K562 (cell line): ENCODE data around the gene CNDP2. TPM values are rescaled to one million over a fixed set of nuclear protein-coding genes. Genes with fewer than 3 reads are reported as not detected.
A peak's percentile ranks its signal among the peaks of the same experiment; 100 is the strongest.

Source experiments
- BRCA1 ChIP-seq, 2 experiments: fragments of 450-650 bp in 1 of 2; sonication (generic) in 1 of 2; formaldehyde crosslinking in 1 of 2; IDR thresholded peaks; 2 replicates each; pipeline versions ENCODE4 v1.5.0 to v1.6.1; 2017 to 2020; ENCODE audit warnings: mild to moderate bottlenecking in 1 of 2, missing genetic modification reagents in 1 of 2
- BRD9 ChIP-seq: fragments of 450-650 bp; IDR thresholded peaks from 2 replicates; pipeline ENCODE4 v1.6.1; 2018; ENCODE audit warnings: low read depth; ENCODE audit not compliant: partially characterized antibody
- BRF1 ChIP-seq: IDR thresholded peaks from 3 replicates; pipeline ENCODE4 v1.6.1; 2011; ENCODE audit warnings: borderline replicate concordance, mild to moderate bottlenecking; ENCODE audit not compliant: insufficient read length; ENCODE audit errors: extremely low read depth
- DEAF1 ChIP-seq: fragments of 450-650 bp; formaldehyde crosslinking; IDR thresholded peaks from 2 replicates; pipeline ENCODE4 v1.4.0; 2020; ENCODE audit warnings: mild to moderate bottlenecking, moderate library complexity
- EWSR1 ChIP-seq: fragments of 450-650 bp; IDR thresholded peaks from 2 replicates; pipeline ENCODE4 v1.6.1; 2018; ENCODE audit warnings: borderline replicate concordance, mild to moderate bottlenecking, low read depth, moderate library complexity; ENCODE audit not compliant: partially characterized antibody
- HLTF ChIP-seq: fragments of 450-650 bp; IDR thresholded peaks from 2 replicates; pipeline ENCODE4 v1.6.1; 2016
- HMGN3 ChIP-seq: IDR thresholded peaks from 2 replicates; pipeline ENCODE4 v1.6.1; 2011; ENCODE audit warnings: borderline replicate concordance, low read depth, mild to moderate bottlenecking, mixed read lengths, low read length; ENCODE audit not compliant: insufficient read length; ENCODE audit errors: extremely low read depth
- MTA2 ChIP-seq: fragments of 450-650 bp; IDR thresholded peaks from 2 replicates; pipeline ENCODE4 v1.6.1; 2016; ENCODE audit warnings: low read depth
- NCOA2 ChIP-seq, 2 experiments: fragments of 450-650 bp; IDR thresholded peaks; 2 replicates each; pipeline ENCODE4 v1.6.1; 2018; ENCODE audit warnings: mild to moderate bottlenecking in 2 of 2, moderate library complexity in 1 of 2; ENCODE audit not compliant: partially characterized antibody in 2 of 2
- NFIX ChIP-seq: fragments of 250-450 bp; sonication (Bioruptor Pico); IDR thresholded peaks from 2 replicates; pipeline ENCODE4 v1.4.0; 2020; ENCODE audit warnings: low read depth, mild to moderate bottlenecking, moderate library complexity
- PCBP2 ChIP-seq: fragments of 200-400 bp; formaldehyde crosslinking; IDR thresholded peaks from 2 replicates; pipeline ENCODE4 v1.6.1; 2018; ENCODE audit warnings: low read length, low read depth, mild to moderate bottlenecking, moderate library complexity; ENCODE audit not compliant: poor library complexity, severe bottlenecking
- POU5F1 ChIP-seq: fragments of 150-350 bp; IDR thresholded peaks from 2 replicates; pipeline ENCODE4 v1.6.1; 2014; ENCODE audit warnings: borderline replicate concordance, low read length, low read depth, mild to moderate bottlenecking; ENCODE audit not compliant: partially characterized antibody
- PREB ChIP-seq: sonication (generic); formaldehyde crosslinking; IDR thresholded peaks from 2 replicates; pipeline ENCODE4 v1.8.1; 2023; ENCODE audit warnings: mild to moderate bottlenecking, missing genetic modification reagents
- SIX5 ChIP-seq, 2 experiments: IDR thresholded peaks; 2 replicates each; pipeline ENCODE4 v1.6.1; 2011; ENCODE audit warnings: low read length in 2 of 2, borderline replicate concordance in 1 of 2, low read depth in 1 of 2, mild to moderate bottlenecking in 1 of 2, moderate library complexity in 1 of 2; ENCODE audit not compliant: insufficient read depth in 1 of 2
- SNRNP70 ChIP-seq: fragments of 200-400 bp; formaldehyde crosslinking; optimal IDR thresholded peaks from 2 replicates; pipeline ENCODE3; 2017; ENCODE audit warnings: low read depth, low read length
- SOX6 ChIP-seq: fragments of 450-650 bp; IDR thresholded peaks from 2 replicates; pipeline ENCODE4 v1.6.1; 2014; ENCODE audit warnings: mild to moderate bottlenecking
- SRSF1 ChIP-seq: fragments of 200-400 bp; formaldehyde crosslinking; IDR thresholded peaks from 2 replicates; pipeline ENCODE4 v1.6.1; 2017; ENCODE audit warnings: mild to moderate bottlenecking, low read depth, low read length, moderate library complexity
- SUPT5H ChIP-seq: fragments of 450-650 bp; IDR thresholded peaks from 2 replicates; pipeline ENCODE4 v1.6.1; 2016
- TFAP4 ChIP-seq: sonication (generic); formaldehyde crosslinking; IDR thresholded peaks from 2 replicates; pipeline ENCODE4 v1.8.0; 2022; ENCODE audit warnings: missing genetic modification reagents, mild to moderate bottlenecking, moderate library complexity, borderline replicate concordance
- ZNF311 ChIP-seq: fragments of 250-450 bp; sonication (Bioruptor Pico); IDR thresholded peaks from 2 replicates; pipeline ENCODE4 v1.4.0; 2020; ENCODE audit warnings: mild to moderate bottlenecking, moderate library complexity
- ZNF511 ChIP-seq: sonication (generic); formaldehyde crosslinking; IDR thresholded peaks from 2 replicates; pipeline ENCODE4 v1.8.0; 2022; ENCODE audit warnings: mild to moderate bottlenecking, missing genetic modification reagents
- ZSCAN32 ChIP-seq: fragments of 450-650 bp; formaldehyde crosslinking; IDR thresholded peaks from 2 replicates; pipeline ENCODE4 v1.4.0; 2020; ENCODE audit warnings: mild to moderate bottlenecking, moderate library complexity
- polyA plus RNA-seq, 8 experiments: library from polyadenylated mRNA; depleted of rRNA in 4 of 8; stranded (reverse) in 5 of 8; unstranded in 3 of 8; fragments of >200 nt; fragmentation: Nextera tagmentation in 2 of 8; fragmentation: Illumina TruSeq in 1 of 8; extraction: Ambion mirVana in 2 of 8; extraction: Trizol in 1 of 8; gene quantifications; 2 replicates each; pipeline versions ENCODE4 v1.2.1 to v1.2.3, GENCODE V29; 2011 to 2014; ENCODE audit warnings: inconsistent platforms in 1 of 8, missing spikeins in 1 of 8
- total RNA-seq, 7 experiments: library from RNA; depleted of rRNA in 6 of 7; stranded (reverse); fragments of >200 nt in 6 of 7; fragmentation: Illumina TruSeq in 2 of 7; extraction: Trizol in 2 of 7; gene quantifications; 2 replicates each; pipeline versions ENCODE4 v1.2.1 to v1.2.3, GENCODE V29; 2011 to 2021; ENCODE audit warnings: low replicate concordance in 1 of 7
- TF ChIP-seq, protein P1 (sequence below): sonication (generic); formaldehyde crosslinking; IDR thresholded peaks from 2 replicates; pipeline ENCODE4 v1.9.0; 2022; ENCODE audit warnings: mild to moderate bottlenecking, missing genetic modification reagents

The CNDP2 gene
- total and polyA plus RNA-seq, 9 of the 15 experiments (the other 6 are each of a cell fraction or from before 2014, with no cell fraction given): 34.1 to 128 (median 53.8) TPM

DNA sequence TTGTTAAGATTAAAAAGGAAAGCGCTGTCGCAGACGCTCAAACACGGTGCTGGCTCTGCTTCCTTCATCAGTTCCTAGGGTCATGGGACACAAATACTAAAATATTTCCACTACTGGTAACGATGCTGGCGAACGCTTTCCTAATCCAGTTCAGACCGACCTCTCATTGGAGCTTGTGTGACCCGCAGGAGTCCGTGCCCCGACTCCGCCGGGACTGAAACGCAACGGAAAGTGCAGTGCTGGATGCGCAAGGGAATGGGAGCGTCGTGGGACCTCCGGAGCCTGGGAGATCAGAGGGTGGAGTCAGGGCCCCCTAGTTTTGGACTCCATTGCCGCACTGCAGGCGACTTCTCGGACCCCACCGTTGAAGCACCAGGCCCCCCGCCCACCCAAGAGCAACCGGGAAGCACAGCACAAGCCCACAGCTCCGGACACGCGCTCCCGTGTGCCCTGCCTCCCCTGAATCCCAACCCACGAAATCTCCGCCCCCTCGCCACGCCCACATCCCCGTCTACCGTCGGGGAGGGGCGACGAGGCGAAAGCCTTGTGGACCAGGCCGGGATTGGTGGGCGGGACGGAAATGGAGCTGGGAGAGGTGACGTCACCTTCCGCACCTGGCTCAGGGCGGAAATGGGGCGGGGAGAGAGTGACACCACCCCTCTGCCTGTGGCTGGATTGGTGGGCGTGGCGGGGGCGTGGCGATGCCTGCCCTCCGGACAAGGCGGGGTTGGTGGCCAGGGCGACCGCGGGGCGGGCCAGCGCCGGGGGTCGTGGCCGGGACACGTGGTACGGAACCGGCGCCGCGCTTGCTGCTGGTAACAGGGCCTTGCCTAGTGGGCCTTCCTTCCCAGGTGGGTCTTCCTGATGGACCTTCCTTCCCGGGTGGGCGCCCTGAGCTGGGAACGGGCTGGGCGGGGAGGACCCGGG lies at the start of gene CNDP2 (continued):
- TF ChIP-seq POU5F1 (no peak), BRD9 (no peak), SNRNP70 (no peak), ZSCAN32 (CRISPR knock-in tag) (no peak), SIX5 (IDR thresholded peaks at IDR 0.05; ENCODE audit: borderline replicate concordance in 1 of 2, insufficient read depth in 1 of 2, low read depth in 1 of 2, low read length in 2 of 2) (no peak), ZNF311 (CRISPR knock-in tag) (no peak), BRCA1 (IDR thresholded peaks at IDR 0.05) (no peak), BRCA1 (CRISPR knock-in tag; IDR thresholded peaks at IDR 0.05) (no peak), HLTF (no peak), NCOA2 (IDR thresholded peaks at IDR 0.05; ENCODE audit: partially characterized antibody in 2 of 2) (no peak), ZNF511 (0 out of 2 replicates have a peak, but pooled peaks have one; percentile 8), MTA2 (no peak), NFIX (CRISPR knock-in tag) (no peak), BRF1 (no peak), DEAF1 (no peak), TFAP4 (CRISPR knock-in tag) (peak; percentile 76), EWSR1 (no peak), SOX6 (peak; percentile 17; the same call in 1 of the 2 replicates), PREB (no peak), SRSF1 (no peak), SUPT5H (peak; percentile 69), HMGN3 (peak; percentile 24), PCBP2 (no peak)
- TF ChIP-seq, protein P1, sequence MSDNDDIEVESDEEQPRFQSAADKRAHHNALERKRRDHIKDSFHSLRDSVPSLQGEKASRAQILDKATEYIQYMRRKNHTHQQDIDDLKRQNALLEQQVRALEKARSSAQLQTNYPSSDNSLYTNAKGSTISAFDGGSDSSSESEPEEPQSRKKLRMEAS (CRISPR knock-in tag): peak; percentile 93
